DMS53 treated with DMSO at 0.1 percent for 48 hours (cell line): ENCODE measurements around the gene MGRN1.

ENCODE experiments used
- DNase-seq: peaks from one replicate; lab custom pipeline; 2025; ENCODE audit not compliant: unreplicated experiment; lab: John Stamatoyannopoulos, UW

The MGRN1 gene

DNA sequence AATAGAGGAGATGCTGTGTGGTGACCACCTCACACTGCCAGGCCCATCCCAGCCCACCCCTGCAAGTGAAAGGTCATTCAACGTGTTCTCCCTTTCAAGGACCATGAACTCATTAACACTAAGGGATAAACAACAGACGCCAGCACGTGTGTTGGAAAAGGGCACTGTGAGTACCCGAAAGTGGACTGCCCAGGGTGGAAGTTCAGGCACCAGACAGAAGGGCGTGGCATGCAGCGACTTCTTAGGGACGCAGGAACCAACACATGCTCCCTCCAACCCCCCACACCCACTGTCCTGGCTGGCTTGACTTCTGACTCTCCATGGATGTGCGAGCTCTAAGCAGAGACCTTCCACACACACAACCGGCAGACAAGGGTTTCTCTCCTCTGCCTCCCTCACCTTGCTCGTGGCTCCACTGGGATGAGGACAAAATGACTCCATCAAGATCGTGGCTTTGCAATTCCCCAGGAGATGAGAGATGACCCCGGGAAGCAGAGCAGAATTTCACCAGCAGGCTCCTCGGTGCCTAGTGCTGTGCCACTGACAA is 20.9 kb upstream of the MGRN1 start:
- no peak for DNase-seq

DNA sequence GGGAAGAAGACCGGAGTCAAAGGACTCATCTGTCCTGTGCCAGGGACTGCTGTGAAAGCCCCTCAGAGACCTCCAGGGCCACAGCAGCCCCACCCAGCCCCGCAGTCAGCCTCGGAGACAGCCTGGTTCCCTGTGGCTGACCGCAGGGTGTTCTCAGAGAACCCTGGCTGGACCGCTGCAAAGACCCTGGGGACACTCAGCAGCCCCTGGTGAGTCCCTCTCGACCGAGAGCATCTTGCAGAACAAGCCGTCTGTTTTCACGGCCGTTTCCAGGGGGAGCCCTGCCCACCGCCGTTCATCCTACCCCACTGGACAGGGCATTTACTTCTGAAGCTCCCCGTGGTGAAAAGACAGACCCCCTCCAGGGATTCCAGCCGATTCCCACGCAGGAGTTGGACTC is 20.2 kb upstream of the MGRN1 start:
- no peak for DNase-seq

DNA sequence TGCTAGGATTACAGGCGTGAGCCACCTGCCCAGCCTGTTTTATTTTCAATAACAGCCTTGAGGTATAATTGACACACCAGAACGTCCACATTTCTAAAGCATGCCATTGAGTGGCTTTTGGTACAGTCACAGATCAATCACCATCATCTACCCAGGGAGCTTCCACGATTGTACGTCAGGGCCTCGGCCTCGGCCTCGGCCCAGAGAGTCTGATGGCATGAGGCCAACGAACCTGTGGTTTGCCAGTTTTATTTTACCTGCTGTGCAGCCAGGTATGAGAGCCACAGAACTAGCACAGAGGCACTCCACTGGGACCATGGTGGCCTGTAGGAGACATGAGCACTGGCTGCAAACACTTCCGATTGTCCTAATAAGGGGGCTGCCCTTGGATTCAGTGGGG is 18.3 kb upstream of the MGRN1 start:
- no peak for DNase-seq

DNA sequence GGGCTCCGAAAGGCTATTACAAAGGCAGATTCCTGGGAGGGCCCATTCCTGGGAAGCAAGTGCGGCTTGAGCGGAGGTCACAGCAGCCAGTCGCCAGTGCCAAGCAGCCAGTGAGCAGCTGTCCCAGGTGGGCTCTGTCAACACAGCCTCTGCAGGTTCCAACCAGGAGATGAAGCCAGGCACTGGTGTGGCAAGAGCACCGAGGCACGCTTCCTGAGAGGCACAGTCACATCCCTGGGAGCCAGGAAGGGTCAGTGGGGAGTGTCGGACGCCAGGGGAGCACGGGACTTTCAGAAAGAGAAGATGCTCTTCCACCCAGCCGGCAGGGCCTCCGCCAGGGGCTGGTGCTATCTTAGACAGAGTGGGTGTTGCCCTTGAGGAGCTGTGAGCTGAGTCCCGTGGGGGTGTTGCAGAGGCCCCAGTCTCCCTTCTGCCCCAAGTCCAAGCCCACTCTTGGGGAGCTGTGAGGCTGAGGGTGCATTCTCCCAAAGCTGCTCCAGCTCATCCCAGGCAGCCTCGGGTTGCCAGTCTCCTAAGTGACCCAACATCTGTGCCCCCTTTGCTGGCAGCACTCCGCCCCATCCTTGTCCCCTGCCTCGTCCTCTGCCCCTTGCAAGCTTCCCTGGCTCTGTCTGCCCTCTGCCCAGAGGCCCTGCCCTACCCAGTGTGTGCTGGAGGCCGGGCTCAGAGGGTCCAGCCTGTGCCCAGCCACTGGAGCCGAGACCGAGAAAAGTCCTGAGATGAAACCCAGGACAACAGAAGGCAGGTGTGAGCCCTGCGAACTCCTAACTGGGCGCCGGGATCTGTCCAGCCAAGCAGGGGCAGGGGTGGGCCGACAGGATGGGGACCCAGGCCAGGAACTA is 16.6 kb upstream of the MGRN1 start:
- no peak for DNase-seq

DNA sequence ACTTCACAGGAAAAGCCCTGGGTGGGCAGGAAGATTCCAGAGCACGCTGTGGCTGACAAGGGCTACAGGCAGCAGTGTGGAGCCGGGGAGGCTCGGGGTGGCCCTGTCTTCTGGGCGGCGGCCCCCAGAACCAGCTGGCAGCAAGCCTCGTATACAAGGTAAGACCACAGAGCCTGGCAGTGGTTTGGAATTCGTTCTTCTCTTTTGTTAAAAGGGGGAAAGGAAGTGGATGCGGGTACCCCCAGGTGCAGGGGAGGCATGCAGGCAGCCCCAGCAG is 16.0 kb upstream of the MGRN1 start:
- DNase-seq = no peak

DNA sequence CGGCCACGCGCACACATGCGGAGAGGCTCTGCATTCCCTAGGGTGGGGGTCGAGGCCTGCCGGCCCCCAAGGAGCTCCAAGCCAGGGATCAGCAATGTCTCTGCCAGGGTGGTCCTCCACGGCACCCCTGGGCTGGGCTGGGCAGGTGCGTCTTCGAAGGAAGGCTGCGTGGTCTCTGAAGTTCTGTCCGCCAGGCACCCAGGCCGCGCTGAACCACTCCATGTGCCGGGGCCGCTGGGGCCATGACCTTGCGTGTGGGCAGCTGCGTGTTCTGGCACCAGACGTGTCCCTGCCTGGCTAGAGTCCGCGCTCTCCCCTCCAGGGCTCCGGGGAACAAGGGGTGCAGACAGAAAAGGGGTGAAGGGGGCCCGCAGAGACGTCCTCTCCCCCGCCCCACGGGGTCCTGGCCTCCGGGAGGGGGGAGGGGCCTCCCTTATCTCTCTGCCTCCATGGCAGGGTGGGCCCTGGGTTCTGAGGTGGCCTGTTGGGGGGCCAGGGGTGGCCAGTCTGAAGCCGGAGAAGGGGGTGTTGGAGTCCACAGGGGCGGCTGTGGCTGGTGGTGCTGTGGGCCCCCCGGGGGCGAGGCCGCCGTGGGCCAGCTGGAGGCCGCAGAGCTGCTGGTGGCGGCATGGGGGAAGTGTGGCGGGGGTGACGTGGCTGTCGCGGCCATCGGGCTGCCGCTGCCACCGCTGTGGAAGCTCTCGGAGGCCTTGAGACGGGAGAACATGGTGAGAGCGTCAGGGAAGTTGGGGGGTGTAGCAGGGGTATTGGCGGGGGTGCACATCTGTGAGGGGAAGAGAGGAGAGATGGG is 15.2 kb upstream of the MGRN1 start:
- DNase-seq = no peak

DNA sequence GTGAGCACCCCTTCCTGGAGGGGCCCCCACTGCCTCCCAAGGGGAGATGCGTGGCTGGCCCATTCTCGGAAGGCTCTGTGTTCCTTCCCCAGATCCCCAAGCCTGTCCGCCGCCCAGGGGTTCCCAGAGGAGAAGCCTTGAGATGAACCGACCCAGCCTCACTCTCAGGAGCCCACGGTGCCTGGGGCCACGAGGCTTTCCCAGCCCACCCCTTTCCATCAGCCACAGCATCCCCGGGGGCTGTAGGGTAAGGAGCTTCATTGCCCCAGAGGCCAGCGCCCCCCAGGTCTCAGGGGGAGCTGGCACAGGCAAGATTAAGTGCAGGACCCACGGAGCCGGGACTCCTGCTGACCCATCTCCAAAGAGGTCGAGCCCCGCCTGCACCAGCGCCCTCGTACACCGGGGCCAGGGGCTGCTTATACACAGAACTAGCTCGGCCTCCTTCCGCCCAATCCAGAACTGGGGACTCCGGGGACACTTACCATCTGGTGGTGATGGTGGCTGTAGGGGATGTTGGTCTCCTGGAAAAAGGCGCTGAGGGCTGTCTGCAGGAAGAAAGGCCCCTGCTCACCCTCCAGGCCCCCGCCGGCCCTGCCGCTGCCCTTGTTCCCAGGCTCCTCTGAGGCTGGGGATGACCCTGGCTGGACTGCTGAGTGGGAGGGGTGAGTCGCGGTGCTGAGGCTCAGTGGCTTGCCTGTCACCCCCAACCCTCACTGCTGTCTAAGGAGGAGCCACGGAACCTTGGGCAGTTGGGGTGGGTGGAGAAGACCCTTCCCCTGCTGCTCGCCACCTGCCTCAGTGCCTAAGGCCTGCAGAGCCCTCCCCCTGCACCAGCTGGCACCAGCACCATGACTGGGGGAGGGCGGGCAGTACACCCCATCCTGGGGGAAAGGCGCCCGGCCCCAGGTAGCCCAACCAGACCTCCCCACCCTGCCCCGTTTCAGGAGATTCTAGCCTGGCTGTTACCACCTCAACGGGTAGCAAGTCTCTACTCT is 14.3 kb upstream of the MGRN1 start:
- no peak for DNase-seq

DNA sequence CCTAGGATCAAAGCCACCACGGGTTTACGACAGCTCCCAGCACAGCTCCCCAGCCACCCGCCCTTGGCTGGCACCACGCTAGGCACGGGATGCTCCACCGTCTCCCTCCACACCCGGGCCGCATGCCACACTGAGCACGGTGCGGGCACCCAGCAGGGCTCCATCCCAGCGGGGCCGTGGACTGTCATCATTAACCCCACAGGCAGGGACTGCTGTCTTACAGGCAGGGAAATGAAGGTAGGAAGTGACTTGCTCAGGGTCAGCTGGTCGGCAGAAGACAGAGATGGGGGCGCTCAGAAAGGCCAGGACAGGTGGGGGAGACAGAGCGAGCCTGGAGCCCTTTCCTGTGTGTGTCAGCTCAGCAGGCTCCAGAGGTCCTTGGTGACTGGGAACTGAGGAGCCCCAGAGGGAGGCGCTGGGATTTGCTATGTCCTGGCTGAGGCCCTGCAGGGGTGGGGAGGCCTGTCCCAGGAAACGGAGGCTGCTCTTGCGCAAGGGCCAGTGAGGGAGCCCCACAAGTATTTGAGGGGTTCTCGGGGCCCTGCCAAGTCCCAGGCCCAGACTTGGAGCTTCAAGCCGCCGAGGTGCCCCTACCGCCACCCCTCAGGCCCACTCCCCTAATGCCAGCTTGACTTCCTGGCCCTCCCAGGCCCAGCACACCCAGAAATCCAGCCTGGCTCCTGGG is 13.1 kb upstream of the MGRN1 start:
- no peak for DNase-seq

DNA sequence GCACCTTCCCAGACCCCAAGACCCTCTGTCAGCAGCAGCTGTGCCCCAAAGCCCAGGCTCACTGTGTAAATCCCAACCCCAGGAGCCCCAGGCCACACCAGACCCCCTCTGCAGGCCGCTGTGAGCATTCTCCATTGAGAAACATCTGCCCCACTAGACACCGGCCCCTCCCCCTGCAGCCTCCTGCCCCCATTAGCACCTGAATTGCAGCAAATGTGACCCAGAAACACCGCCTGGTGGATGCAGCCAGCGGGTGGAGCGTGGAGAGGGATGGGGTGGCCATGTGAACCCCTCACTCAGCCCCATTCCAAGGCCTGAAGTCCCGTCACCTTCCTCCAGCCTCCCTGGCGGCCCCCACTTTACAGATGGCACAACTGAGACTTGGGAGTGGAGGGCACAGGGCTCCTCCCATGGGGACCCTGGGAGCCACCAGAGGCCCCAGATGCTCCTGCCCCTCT is 12.1 kb upstream of the MGRN1 start:
- no peak for DNase-seq

DNA sequence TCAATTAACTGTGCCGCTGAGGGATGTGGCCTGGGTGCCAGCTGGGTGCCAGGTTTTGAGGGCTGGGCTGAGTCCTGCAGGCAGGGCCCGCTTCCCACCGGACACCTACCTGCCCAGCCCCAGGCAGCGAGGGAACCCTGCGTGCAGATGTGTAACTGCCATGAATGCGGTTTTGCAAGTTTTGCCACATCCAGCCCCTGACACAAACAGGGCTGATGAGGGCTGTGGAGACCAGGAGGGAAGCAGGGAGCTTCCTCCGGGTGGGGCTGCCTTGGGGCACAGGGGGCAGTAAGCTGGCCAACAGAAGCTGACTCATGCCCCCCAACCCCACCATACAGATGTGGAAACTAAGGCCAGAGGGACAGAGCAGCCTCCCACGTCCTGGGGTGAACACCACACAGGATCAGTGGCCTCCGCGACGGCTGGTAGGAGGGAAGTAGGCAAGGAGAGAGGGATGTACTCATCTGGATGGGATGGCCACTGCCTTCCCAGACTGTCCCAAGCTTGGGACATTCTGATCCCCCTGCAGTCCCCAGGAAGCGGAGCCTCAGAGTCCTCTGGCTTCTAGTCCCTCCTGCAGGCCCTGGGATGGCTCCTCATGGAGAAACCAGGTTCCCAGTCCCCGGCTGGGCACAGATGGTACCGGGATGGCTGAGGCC is 11.5 kb upstream of the MGRN1 start:
- DNase-seq = no peak

DNA sequence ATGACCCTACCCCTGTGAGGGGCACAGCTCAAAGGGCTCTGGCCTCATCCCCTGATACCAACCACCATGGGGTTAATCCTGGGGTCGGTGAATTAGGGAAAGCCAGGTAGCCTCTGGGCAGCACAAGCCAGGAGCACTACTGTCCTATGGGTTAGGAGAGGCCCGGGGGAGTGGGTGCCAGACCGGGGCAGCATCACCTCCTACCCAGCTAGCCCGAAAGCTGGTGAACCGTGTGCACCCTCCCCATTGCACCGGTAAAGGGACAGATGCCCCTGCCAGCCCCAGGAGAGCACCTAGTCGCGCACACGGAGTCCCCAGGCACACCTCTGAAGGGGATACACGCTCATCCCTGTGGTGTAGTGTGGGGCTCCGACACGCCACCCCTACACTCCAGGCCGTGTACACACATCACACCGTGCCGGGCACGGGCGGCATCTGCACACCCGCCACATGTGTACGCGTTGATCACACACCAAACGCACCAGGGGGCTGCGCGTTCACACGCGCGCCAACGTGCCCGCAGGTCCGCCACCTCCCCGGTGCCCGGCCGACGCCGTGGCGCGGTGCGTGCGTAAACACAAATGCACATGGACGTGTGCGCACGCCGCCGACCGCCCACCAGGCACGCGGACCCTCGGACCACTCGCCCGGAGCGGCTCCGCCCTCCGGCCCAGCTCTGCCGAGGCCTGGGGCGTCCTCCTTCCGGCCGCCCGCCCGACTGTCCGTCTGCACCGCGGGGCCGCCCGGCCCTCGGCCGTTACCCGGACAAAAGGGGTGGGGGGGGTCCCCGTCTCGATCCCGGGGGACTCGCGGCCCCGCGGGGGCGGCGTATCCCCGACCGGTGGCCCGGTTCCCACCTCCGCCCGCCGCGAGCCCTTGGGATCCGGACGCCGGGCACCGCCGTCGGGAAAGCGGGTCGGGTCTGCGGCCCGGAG is 10.7 kb upstream of the MGRN1 start:
- DNase-seq = no peak

DNA sequence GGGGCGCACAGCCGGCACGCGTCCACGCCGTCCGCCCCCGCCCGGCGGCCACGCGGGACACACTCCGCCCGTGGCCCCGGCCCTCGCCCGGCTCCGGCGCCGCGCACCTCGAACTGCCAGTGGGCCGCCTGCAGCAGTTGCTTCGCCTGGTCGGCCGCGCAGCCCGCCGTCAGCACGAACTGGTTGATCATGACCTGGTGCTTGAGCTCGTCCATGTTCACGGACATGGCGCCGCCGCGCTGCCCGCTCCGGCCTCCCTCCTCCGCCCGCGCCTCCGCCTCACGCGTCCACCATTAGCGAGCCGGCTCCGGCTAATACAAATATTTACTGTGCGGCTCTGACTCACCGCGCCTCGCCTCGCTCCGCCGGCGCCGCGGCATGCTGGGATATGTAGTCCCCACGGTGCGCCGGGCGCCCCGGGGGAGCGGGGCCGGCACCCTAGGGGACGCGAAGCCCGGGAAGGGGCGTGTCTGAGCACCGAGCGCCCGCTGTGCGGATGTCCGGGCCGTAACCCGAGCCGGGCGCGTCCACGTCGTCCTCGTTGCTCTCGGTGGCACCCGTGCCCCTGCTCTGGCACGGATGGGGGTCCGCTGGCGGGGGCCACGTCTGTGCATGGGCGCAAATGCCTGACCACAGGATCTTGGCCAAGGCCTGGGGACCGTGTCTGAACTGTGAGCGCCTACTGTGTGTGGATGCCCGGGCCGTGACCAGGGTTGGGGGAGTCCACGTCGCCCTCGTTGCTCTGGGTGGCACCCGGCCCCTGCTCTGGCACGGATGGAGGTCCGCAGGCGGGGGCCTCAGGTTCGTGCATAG is 9.8 kb upstream of the MGRN1 start, which contains the start of gene UBALD1:
UBALD1 (minus strand) TSS at position 318 of the 813 bp plus-strand sequence; CDS start at position 227, 91 bp downstream.
- peak; percentile 77 for DNase-seq

DNA sequence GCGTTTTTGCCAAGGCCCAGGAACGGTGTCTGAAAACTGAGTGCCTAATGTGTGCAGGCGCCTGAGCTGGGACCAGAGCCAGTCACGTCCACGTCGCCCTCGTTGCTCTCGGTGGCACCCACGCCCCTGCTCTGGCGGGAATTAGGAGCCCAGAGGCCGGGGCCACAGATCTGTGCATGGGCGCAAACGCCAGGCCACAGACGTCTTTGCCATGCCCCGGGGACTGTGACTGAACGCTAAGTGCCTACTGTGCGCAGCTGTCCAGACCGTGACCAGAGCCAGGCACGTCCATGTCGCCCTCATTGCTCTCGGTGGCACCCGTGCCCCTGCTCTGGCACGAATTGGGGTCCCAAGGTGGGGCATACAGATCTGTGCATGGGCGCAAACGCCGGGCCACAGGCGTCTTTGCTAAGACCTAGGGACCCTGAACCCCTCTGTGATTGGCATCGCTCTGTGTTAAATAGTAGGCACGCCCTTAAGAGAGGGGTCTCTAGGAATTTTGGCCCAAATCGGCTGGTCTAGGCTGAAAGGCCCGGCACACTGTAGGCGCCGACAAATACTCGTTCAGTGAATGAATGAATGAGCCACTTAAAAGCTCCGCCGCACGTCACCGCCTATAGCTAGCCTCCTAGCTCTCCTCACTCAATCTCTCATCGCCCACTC is 9.1 kb upstream of the MGRN1 start:
- DNase-seq = no peak

DNA sequence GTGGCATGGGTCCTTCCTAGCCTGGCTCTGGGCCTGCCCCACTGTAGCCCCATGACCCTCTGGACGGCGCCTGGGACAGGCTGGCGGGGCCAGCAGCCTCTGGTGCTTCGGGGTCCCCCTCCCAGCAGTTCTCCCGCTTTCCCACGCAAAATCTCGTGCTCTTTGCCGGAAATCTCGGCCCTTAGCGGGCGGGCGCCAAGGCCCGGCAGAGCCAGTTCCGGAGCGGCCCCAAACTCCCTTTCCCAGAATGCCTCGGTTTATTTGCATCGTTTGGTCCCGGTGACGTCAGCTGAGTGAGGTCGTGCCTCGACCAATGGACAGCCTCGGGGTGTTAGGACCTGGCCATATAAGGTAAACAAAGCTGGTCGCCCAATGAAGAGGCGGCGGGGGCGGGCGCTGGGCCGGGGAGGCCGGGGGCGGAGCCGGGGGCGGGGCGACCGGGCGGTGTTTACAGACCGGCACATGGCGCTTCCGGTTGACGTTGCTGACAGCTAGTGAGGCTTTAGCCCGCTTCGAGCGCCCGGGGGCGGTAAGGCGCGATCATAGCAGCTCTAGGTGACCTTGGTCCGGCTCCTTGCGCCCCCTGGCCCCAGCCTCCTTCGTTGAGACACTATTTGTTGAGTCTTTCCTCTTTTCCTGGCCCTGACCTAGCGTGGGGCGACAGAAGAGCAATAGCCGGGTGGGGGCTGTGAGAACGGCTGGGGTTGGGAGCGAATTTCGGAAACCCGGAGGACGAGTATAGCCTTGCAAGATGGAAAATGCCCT is 8.4 kb upstream of the MGRN1 start:
- peak; percentile 93 for DNase-seq

DNA sequence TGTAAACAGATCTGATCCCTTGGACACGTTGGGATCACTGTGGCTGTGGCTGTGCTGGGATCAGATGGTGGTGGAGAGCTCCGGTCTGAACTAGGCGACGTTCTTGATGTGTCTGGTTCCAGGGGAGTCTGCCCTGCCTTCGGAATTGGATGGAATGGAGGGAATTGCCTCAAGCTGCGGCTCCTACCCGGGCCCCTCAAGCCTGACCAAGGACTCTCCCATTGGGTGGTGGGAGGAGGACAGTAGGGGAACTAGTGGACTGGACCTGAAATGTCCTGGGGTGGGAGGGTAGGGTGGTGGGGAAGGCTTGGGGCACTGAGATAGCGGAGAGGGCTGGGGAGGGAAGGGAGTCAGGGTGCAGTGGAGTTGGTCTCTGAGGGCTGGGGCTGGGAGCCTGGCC is 6.7 kb upstream of the MGRN1 start:
- no peak for DNase-seq

DNA sequence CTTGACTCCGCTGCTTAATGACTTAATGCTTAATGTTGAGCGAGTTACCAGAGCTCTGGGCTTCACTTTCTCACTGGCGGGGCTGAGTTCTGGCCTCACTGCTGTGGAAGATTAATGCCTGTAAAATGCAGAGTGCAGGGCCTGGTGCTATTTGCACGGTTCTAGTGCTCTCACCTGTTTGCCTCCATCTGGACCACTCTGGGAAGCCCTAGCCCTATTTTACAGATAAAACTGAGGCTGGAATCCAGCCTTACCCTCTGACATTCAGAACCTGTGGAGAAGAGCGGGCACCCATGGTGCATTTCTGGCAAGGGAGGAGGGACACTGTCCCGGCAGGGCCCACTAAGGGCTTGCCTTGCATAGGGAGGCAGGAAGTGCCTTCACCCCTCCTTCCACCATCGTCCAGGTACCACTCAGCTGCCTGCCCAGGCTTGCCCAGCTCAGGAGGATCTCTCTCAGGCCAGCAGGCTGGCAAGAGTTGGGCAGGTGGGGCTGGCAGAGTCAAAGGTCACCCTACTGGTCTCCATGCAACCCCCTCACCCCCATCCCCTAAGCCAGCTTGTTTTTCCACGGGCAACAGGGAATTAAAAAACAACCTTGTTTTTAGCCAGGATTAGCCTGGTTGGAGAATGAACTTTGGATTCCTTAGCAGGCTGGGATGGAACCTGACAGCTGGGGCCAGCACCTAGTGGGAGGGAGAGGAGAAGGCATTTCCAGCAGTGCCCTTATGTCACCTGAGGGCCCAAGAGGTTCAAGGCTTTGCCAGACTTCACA is 5.8 kb upstream of the MGRN1 start:
- DNase-seq = peak; percentile 28
